NCI-H128 (cell line): ENCODE results near the gene FKBP15.

Experiments
- DNase-seq: peaks from one replicate; lab custom pipeline; 2025; ENCODE audit not compliant: unreplicated experiment; lab: John Stamatoyannopoulos, UW

FKBP15 gene

DNA sequence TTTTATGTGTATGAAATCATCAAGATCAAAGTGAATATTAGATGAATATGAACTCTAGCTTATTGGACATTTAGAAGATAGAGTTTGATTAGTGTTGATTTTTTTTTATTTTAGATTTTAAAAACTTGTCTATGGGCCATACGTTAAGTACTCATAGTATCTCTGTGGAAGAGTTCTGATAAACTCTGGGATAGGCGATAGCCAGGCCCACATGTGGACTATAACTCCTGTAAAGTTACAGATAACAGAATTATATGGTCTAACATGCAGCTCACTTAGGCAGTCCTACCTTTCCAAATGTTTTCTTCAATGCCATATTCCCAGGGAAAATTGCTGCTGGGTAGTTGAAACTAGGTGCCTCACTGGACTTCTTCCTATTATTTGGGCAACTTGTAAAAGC is 10.6 kb upstream of the FKBP15 start:
- DNase-seq = no peak

DNA sequence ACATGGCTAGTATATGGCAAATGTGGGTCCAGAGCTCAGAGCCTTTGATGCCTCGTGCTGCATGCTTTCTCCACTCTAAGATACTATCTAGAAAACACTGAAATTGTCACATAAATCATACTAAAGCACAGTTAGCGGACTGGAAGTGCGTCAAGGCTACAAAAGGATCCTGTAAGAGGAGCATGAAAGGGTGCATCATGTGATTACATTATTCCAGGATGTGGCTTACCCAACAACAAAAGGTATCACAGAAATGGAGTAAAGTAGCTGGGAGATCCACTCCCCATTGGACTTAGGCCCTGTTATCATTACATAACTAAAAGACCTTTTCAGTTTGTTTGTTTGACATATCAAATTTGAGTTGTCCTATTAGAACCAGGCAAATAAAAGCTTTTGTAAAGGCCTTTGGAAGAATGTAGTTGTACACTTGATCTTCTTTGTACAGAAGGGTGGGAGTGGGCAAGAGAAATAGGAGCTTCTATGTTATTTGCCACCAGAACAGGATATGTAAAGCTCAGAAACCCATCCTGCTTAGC is 7.1 kb upstream of the FKBP15 start:
- DNase-seq = no peak

DNA sequence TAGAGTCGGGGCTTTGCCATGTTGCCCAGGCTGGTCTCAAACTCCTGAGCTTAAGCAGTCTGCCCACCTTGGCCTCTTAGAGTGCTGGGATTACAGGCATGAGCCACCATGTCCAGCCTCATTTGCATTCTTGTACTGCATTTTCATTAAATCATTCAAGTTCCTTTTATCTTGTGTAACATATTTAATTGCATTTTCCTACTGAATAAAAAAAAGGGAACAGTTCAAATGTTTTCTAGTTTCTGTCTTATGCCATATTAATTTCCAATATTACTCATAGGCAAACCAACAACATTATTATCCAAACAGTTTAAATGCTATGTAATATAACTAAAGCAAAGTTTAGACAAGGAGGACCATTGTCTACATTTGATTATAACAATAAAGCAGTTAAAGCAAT is 6.4 kb upstream of the FKBP15 start:
- no peak for DNase-seq

DNA sequence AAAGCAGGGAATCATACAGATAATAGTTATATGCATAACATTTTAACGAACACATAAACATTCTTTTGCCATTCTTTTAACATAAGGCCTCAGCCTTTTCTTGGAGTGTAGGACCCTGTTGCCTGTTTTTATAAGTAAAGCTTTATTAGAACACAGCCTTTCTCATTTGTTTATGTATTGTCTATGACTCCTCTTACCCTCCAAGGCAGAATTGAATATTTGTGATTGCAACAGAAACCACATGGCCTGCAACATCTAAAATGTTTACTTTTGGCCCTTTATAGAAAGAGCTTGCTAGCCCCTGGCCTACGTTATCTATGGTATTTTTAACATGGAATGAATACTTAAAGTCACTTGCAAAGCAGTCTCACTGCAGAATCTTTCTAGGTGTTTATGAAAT is 2.9 kb upstream of the FKBP15 start:
- no peak for DNase-seq

DNA sequence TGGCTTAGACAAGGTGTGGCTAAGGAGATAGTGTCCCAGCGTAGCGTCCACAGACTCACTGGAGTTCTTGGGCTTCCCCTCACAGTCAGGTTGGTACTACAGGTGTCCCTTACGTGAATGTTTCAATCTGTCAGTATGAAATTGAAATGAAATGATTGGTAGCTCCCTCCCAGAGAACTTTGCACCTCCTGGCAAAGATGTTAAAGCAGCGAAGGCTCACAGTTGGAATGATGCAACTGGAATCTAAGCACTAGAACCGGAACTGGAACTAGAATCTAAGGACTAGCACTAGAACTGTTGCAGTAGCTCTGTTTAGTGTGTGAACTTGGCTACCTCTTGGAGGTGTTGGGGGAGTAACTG is 1.4 kb upstream of the FKBP15 start:
- DNase-seq = no peak

DNA sequence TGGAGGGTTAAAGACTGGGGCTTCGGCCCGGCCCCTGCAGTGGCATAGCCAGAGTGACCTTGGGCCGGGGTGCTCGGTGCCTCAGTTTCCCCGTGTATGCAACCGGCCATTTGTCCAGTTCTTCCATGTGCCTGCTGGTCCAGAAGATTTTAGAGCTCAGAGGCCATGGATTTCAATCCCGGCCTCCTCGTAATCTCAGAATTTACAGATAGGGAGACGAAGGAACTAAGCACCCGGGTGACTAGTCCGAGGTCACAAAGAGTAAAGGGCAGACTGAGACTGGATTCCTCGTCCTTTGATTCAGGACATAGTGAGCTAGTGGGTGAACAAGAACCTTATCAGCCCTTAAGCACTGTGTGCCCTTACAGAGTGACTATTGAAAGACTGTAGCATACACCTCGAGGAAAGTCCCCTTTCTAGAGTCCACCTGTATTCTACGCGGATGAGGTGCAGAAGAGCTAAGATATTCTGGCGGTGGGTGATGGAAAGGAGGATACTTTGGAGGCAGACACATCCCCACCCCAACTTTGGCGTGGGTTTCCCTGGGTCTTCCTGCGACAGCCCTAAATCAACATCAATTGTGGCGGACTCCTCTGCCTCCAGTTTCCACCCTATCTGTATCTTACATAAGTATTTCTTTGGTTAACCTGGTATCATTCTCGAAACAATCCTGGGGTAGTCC is 864 bp upstream of the FKBP15 start:
- DNase-seq = no peak

DNA sequence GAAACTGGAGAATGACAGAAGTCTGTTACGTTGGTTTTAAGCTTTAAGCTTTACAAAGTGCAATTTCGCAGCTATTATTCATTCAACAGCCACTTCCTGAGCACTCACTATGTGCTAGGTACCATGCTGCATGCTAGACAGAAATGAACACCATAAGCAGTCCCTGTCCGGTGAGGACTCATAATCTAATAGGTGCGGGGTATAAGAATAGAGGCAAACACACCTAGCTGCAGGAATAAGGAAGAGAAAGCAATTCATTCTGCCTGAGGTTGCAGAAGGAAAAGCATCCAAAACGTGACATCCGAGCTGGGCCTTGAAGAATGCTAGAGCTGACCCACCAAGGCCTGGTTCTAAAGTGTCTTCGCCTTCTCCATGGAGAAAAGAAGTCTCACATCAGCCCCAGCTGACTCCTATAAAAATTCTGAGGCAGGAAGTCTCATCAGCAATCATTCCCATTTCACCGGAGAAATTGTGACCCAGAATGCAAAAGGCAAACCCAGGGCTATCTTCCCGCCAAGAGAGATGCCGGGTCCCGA is 542 bp downstream of the FKBP15 start:
- no peak for DNase-seq

DNA sequence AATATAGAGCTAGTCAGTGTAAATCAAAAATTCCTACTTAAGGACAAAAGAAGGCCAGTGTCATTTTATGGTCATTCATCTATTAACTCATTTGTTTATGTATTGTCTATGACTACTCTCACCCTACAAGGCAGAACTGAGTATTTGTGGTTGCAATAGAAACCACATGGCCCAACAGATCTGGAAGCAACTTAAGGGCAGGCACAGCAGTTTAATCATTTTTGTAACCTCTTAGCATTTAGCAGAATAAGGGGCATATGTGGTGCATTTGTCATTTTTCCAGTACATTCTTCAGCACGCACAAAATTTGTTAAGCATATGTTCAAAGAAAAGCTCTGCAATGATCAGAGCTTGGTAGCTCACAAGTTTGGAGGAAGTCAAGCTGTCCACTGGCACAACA is 1.1 kb downstream of the FKBP15 start:
- no peak for DNase-seq

DNA sequence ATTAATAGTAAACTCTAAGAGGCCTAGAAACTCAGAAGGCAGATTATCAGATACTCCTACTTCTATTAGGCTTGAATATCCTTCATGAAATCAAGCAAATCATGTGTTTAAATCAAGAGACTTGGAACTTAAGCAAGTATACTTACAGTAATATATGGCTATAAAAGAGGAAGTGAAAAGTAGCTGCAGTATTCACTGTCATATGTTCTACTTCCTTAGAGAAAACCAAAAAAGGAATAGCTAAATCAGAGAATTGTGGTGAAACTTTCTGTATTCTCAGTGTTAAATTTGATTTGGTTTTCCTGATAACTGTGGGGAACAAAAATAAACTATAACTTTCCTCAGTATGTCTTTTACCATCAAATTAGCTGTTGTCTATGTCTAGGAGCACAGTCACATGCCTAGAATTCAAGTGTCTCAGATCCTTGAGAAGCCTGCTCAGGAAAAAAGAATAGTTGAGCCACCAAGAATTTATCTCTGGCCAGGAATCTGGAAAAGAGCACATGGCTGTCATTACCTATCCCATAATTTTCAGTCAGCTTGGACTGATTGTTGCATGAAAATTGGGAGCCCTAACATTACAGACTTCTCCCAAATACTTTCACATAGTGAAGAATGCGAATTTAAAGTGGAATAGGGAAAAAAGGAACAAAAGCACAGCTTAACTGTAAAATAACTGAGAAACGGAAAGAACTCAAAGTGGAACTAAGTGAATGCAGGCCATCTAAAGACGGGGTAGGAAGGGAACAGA is 1.7 kb downstream of the FKBP15 start:
- no peak for DNase-seq

DNA sequence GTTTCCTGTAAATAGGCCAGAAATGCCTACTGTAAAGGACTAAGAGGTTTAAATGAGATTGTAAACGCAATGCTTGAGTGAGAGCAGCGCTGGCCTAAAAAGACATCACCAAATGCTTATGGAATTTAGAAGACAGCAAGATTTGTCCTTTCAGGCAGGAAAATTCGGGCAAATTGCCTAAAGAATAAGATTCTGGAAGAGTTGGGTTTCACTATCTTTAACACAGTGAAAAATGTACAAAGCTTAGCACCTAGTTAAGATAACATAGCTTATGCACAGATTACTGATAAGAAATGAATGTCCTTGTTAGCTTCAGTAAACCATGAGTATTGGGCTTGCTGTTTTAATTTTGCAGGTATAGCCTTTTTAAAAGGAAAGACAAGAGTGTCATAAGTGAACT is 4.7 kb downstream of the FKBP15 start:
- DNase-seq = no peak

DNA sequence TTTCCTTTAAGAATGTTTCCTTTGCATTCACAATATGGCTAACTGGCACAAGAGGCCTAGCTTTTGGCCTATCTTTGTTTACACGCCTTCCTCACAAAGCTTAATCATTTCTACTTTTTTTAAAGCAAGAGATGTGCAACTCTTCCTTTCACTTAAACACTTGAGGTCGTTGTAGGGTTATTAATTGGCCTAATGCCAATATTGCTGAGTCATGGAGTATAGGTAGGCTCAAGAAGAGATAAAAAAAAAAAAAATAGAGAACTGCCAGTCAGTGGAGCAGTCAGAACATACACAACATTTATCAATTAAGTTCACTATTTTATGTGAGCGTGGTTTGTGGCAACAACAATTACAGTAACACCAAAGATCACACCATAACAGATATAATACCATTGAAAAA is 5.9 kb downstream of the FKBP15 start:
- no peak for DNase-seq

DNA sequence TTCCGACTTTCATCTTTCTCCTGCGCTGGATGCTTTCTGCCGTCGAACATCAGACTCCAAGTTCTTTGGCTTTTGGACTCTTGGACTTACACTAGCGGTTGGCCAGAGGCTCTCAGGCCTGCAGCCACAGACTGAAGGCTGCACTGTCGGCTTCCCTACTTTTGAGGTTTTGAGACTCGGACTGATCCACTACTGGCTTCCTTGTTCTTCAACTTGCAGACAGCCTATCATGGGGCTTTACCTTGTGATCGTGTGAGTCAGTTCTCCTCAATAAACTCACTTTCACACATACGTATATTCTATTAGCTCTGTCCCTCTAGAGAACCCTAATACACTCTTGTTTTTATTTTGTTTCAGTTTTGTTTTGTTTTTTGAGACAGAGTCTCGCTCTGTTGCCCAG is 10.3 kb downstream of the FKBP15 start:
- DNase-seq = no peak

DNA sequence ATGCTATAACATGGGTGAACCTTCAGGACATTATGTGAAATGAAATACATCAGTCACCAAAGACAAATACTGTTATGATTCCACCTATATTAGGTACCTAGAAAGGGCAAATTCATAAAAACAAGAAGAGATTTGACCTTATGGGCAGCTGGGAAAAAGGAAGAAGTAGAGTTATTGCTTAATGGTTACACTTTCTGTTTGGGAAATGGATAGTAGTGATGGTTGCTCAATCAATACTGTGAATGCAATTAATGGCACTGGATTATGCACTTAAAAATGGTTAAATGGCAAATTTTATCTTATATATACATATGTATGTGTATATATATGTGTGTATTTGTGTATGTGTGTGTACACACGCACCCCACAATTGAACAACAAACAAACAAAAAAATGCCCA is 15.2 kb downstream of the FKBP15 start:
- no peak for DNase-seq

DNA sequence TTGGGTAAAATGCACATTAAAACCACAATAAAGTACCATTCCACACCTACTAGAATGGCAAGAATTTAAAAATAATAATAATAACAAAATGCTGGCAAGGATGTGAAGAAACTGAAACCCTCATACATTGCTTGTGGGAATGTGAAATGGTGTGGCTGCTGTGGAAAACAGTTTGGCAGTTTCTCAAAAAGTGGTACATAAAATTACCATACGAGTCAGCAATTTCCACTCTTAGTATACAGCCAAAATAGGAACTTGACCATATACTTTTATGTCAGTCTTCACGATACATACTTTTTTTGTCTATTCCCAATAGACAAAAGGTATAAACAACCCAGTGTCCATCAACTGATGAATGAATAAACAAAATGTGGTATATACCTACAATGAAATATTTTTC is 15.6 kb downstream of the FKBP15 start:
- DNase-seq = no peak

DNA sequence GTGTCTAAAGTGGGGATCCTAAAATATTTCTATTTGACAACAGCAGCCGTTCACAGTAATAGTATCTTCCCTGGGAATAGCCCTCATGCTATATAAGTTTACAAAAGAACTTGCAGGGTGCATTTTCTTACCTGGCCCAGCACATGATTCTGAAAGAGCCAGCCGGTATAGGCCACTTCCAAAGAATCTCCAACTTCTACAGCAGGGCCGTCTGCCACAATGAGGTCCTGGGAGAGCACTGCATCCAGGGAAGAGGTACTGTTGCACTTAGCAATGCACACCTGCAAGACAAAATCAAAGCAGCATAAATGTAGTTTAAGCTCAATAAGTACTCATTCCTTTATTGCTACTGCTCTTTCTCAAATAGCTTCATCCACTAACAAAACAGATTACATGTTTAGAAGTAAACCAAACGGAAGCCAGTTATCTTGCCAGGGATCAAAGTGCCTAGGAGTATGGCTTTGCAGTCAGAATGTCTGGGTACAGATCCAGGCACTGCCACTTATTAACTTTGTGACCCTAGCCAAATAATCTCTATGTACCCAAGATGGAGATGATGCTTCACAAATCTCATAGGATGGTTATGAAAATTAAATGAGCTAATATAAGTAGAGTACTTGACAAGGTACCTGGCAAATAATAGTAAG is 21.3 kb downstream of the FKBP15 start:
- DNase-seq = no peak

DNA sequence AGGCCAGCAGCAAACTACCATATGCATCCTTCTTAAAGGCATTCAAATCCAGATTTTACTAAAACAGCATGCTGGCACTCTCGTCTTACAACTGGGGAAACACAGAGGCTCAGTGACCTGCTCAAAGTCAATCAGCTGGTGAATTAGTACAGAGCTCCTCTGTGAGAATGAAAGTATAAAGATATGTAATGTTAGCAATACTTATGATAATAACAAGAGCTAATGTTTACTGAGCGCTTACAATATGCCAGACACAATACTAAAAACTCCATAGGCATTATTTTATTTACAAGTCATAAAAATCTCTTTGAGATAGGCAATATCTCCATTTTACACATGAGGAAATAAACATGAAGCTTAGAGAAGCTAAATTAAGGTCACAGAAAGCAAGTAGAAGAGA is 28.6 kb downstream of the FKBP15 start:
- DNase-seq = no peak

DNA sequence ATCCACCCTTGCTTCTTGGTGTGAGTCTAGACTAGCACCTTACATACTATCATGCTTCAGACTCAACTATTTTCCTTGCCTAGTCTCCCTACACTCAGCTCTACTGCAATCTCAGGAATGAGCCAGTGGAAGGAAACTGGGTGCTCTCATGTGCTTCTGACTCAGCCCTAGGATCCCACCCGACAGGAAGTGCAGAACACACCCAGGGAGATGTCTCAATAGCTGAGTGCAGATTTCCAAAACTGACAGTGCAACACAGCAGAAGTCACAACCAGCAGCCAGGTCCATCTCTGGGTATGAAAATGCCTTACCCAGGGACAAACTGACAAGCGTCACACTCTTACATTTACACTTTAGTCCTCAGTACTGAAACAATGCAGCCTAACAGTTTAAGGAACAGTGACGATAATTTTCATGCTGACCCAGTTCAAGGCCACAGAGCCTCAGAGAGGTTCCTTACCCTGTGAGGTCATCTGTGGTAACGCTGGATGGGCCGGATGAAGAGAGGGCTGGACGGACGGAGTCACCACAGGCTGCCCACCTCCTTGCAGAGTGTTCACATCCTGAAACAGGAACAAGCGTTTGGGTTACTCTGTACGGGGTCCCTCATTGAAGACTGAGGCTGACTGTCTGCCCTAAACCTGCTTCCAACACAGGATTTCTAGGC is 33.0 kb downstream of the FKBP15 start:
- no peak for DNase-seq

DNA sequence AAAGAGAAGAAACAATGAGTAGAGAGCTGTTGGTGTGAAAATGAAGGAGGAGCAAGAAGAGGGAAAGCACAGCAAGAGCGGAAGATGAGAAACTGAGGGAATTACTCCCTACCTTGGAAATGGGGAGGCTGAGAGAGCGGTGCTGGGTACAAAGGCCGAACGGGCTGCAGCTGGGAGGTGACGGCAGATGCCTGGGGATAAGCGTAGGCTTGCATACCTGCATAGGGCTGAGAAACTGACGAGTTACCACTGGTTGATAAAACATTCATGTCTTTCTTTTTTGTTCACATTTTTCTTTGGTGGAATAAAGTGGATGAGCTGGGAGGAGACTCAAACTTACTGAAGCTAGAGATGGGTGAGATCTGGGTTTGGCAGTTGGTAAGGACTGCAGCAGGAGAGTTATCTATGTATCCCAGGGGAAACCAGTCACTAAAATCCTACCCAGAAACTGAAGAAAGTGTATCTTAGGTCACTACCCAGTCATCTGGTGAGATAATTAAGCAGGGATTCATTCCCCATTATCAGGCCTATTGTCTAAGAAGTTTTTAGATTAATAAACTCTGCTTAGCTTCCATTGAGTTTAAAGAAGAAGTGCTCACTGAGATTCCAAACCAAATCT is 34.8 kb downstream of the FKBP15 start:
- DNase-seq = no peak

DNA sequence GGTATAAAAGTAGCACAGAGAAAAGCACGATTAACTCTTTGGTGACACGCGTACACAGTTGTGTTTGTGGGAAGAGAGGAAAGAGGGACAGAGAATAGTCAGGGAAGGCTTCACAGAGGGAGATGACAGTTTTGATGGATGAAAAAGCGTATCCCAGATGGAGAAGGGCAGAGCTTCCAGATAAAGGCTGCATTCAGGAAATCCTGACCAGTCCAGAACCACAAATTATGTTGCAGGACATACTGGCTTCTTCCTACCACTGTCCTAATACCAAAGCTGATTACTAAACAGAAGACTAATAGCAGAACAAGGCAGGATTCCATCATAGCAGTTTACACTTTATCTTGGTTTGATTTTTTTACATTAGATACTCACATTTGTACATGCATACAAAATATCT is 35.8 kb downstream of the FKBP15 start:
- no peak for DNase-seq

DNA sequence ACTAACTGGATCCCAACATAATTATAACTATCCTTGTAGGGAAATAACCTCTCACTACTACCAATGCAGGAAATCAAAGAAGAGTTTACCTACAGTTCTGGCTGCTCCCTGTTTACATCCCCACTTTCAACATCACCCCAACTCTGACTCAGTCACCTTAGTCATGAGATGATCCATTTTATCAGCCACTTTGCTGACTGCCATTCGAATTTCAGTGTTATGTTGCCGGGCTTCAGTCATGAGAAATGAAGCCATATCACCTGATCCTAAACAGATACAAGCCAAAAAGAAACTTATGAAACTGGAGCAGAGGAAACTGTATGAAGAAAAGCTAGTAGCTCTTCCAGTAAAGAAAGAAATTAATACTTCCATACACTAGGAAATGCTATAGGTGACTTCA is 36.5 kb downstream of the FKBP15 start:
- no peak for DNase-seq

DNA sequence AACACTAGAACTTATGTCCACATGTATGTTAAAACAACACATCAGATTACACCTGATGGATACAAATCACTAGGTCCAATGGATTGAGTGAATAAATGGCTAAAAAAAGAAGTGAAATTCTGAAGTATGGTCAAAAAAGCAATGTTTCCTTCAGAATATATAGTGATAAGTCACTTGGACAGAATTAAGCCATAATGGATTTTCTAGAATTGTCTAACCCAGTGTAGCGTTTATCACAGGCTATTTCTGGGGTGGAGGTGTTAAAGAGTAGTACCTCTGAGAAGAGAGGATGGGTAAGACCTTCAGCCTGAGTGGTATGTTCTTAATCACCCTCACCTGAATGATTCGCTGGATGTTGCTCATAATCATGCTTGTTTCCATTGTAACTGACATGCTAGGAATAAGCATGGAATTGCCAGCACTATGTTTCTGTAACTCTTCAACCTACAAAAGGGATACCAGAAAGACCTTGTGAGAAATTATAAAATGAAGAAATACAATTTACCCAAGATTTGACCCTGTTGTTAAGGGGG is 37.1 kb downstream of the FKBP15 start:
- no peak for DNase-seq
